Mammary epithelial cell (primary cell): ENCODE data around the gene HASPIN.
A peak's percentile ranks its signal among the peaks of the same experiment; 100 is the strongest.

Experiments used
- EZH2 ChIP-seq: IDR thresholded peaks from 2 replicates; pipeline ENCODE4 v1.6.1; 2012; ENCODE audit warnings: low read length, inconsistent platforms, borderline replicate concordance
- TF ChIP-seq, protein P1 (sequence below), 2 donors: IDR thresholded peaks in 1 of 2; conservative IDR thresholded peaks in 1 of 2; 2 replicates each; pipeline ENCODE4 v1.5.1; 2011 to 2012; ENCODE audit warnings: inconsistent platforms in 2 of 2, low read length in 2 of 2, mild to moderate bottlenecking in 2 of 2, control low read depth in 1 of 2, low read depth in 1 of 2; ENCODE audit not compliant: insufficient read depth in 1 of 2; ENCODE audit errors: extremely low read depth in 1 of 2

DNA sequence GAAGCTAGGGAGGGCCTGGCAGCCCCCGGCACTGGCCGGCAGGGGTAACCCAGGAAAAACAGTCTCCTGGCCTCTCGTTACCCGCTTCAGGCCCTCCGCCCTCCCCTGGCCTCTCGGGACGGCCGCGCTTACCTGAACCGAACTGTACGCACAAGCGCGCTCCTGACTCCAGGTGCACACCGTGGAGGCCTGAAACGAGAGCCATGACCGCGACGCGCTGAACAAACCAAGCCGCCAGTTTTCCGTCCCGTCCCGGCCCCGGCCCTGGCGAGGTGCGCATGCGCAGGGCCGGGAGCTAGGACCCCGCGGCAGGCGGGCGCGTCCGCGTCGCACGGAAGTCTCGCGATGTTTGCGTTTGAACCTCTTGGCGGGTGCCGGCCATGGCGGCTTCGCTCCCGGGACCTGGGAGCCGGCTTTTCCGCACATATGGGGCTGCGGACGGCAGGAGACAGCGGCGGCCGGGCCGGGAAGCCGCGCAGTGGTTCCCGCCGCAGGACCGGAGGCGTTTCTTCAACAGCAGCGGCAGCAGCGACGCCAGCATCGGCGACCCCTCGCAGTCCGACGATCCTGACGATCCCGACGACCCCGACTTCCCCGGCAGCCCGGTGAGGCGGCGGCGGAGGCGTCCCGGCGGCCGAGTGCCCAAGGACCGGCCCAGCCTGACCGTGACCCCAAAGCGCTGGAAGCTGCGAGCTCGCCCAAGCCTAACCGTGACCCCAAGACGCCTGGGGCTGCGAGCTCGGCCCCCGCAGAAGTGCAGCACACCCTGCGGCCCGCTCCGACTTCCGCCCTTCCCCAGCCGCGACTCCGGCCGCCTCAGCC lies at the start of gene HASPIN:
- TF ChIP-seq, protein P1, sequence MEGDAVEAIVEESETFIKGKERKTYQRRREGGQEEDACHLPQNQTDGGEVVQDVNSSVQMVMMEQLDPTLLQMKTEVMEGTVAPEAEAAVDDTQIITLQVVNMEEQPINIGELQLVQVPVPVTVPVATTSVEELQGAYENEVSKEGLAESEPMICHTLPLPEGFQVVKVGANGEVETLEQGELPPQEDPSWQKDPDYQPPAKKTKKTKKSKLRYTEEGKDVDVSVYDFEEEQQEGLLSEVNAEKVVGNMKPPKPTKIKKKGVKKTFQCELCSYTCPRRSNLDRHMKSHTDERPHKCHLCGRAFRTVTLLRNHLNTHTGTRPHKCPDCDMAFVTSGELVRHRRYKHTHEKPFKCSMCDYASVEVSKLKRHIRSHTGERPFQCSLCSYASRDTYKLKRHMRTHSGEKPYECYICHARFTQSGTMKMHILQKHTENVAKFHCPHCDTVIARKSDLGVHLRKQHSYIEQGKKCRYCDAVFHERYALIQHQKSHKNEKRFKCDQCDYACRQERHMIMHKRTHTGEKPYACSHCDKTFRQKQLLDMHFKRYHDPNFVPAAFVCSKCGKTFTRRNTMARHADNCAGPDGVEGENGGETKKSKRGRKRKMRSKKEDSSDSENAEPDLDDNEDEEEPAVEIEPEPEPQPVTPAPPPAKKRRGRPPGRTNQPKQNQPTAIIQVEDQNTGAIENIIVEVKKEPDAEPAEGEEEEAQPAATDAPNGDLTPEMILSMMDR (conservative IDR thresholded peaks at IDR 0.05 in 1 of 2, IDR thresholded peaks at IDR 0.05 in 1 of 2; ENCODE audit: extremely low read depth in 1 of 2, insufficient read depth in 1 of 2, low read depth in 1 of 2, low read length in 2 of 2) = peak; percentile 15 to 27
- TF ChIP-seq EZH2 = no peak
